CD4-positive, alpha-beta T cell (primary cell): Measurements from ENCODE around the gene KCNN3. TPM values are rescaled to one million over a fixed set of nuclear protein-coding genes. Genes with fewer than 3 reads are reported as not detected.

Source experiments
- ATAC-seq: fragments of 200-7000 bp; cut with Tn5 transposase; one replicate; pipeline ENCODE4 v1.10.0; 2022; ENCODE audit warnings: mild to moderate bottlenecking; ENCODE audit not compliant: poor library complexity
- CTCF ChIA-PET: fragments of 350-600 bp; sonication (Branson Sonifier 250); formaldehyde crosslinking; loops from one replicate; lab custom pipeline; 2021; ENCODE audit warnings: antibody characterized with exemption, inconsistent platforms; lab: Charles Lee
- POLR2A ChIA-PET: fragments of 350-600 bp; sonication (Branson Sonifier 250); formaldehyde crosslinking; loops from one replicate; lab custom pipeline; 2021; ENCODE audit warnings: antibody characterized with exemption, inconsistent platforms; lab: Charles Lee
- DNase-seq, 14 experiments: peaks; one replicate each; pipeline ENCODE4 v3.0.0-alpha.2; 2013 to 2020; ENCODE audit warnings: mixed read lengths in 2 of 14
- H3K27ac ChIP-seq, 2 donors: one replicate each; pipeline versions ENCODE4 v1.5.1 to v1.7.0; 2013; ENCODE audit warnings: low read length in 2 of 2, low read depth in 1 of 2, mild to moderate bottlenecking in 1 of 2
- H3K27me3 ChIP-seq, 2 experiments: 1 replicate in 1 of 2; 2 replicates in 1 of 2; pipeline versions ENCODE4 v1.6.1 to v1.7.0; 2013; ENCODE audit warnings: low read length in 2 of 2, control low read depth in 1 of 2, mild to moderate bottlenecking in 1 of 2, moderate library complexity in 1 of 2; ENCODE audit not compliant: insufficient read depth in 2 of 2, control insufficient read depth in 1 of 2
- H3K36me3 ChIP-seq: one replicate; pipeline ENCODE4 v1.6.1; 2013; ENCODE audit warnings: low read length, control low read depth; ENCODE audit not compliant: insufficient read depth
- H3K4me1 ChIP-seq: one replicate; pipeline ENCODE4 v1.6.1; 2013; ENCODE audit warnings: low read length, control low read depth; ENCODE audit not compliant: insufficient read depth
- H3K4me3 ChIP-seq: one replicate; pipeline ENCODE4 v1.5.1; 2013; ENCODE audit warnings: mild to moderate bottlenecking, low read length, moderate library complexity
- H3K9me3 ChIP-seq, 2 experiments: 1 replicate in 1 of 2; 2 replicates in 1 of 2; pipeline versions ENCODE4 v1.6.1 to v1.7.0; 2013; ENCODE audit warnings: low read length in 2 of 2, mild to moderate bottlenecking in 2 of 2, control low read depth in 1 of 2, moderate library complexity in 1 of 2; ENCODE audit not compliant: control insufficient read depth in 1 of 2, insufficient read depth in 1 of 2
- H3K27ac Mint-ChIP-seq: one replicate; pipeline ENCODE4 v1.8.0; 2020; ENCODE audit warnings: mixed read lengths
- H3K27me3 Mint-ChIP-seq: one replicate; pipeline ENCODE4 v1.8.0; 2021; ENCODE audit warnings: mixed read lengths
- H3K36me3 Mint-ChIP-seq: one replicate; pipeline ENCODE4 v1.8.0; 2021; ENCODE audit warnings: low read depth, mixed read lengths
- H3K4me1 Mint-ChIP-seq: one replicate; pipeline ENCODE4 v1.8.0; 2021; ENCODE audit warnings: low read depth, mixed read lengths
- H3K4me3 Mint-ChIP-seq: one replicate; pipeline ENCODE4 v1.8.0; 2020; ENCODE audit warnings: mild to moderate bottlenecking, mixed read lengths
- H3K9me3 Mint-ChIP-seq: one replicate; pipeline ENCODE4 v1.8.0; 2020; ENCODE audit warnings: mixed read lengths
- intact Hi-C, 2 experiments: fragments of 100-400 bp; cut with DNase I in 1 of 2; cut with micrococcal nuclease in 1 of 2; formaldehyde crosslinking; loops; one replicate each; pipeline versions ENCODE4 v1.15.1 to v1.9.0; 2023 to 2025; cut with DNase I, micrococcal nuclease
- total RNA-seq, 174 experiments: library from RNA in 2 of 174; stranded (reverse) in 2 of 174; gene quantifications; one replicate each; pipeline ENCODE4 v1.2.3 and lab custom pipeline; 2021 to 2026
- TF ChIP-seq, protein P1 (sequence below): fragments of 200-600 bp; IDR thresholded peaks from one replicate; pipeline ENCODE4 v1.8.0; 2022; ENCODE audit warnings: antibody characterized with exemption, mild to moderate bottlenecking

KCNN3 gene
- total RNA-seq, 2 experiments from 2014 or later, result not detected

DNA sequence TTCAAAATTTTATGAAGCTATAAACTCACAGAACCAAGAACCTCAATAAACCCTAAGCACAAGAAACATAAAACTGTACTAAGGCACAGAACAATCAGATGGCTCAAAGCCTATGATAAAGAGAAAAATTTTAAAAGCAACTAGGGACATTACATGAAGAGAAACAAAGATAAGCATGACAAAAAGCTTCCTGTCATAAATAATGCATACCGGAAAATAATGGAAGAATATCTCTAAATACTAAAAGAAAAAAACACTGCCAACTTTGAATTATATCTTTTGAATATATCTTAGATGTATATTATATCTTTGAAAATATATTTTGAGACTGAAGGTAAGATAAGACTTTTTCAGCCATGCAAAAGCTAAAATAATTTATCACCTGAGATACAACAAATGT is 21.4 kb upstream of the KCNN3 start:
- DNase-seq, result no peak
- H3K9me3 Mint-ChIP-seq, result no peaks in the 10 kb centered on the region
- no peak overlapping the region for H3K27ac ChIP-seq
- no peaks in the 10 kb centered on the region for H3K4me1 Mint-ChIP-seq
- no peaks in the 10 kb centered on the region for H3K4me1 ChIP-seq
- TF ChIP-seq, protein P1, sequence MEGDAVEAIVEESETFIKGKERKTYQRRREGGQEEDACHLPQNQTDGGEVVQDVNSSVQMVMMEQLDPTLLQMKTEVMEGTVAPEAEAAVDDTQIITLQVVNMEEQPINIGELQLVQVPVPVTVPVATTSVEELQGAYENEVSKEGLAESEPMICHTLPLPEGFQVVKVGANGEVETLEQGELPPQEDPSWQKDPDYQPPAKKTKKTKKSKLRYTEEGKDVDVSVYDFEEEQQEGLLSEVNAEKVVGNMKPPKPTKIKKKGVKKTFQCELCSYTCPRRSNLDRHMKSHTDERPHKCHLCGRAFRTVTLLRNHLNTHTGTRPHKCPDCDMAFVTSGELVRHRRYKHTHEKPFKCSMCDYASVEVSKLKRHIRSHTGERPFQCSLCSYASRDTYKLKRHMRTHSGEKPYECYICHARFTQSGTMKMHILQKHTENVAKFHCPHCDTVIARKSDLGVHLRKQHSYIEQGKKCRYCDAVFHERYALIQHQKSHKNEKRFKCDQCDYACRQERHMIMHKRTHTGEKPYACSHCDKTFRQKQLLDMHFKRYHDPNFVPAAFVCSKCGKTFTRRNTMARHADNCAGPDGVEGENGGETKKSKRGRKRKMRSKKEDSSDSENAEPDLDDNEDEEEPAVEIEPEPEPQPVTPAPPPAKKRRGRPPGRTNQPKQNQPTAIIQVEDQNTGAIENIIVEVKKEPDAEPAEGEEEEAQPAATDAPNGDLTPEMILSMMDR, result no peak
- H3K27me3 Mint-ChIP-seq, result no peaks in the 10 kb centered on the region
- CTCF ChIA-PET, result no interaction called here
- no peak overlapping the region for H3K4me3 ChIP-seq
- H3K36me3 Mint-ChIP-seq, result no peaks in the 10 kb centered on the region
- no peak overlapping the region for H3K27ac Mint-ChIP-seq
- intact Hi-C loops, result no loop called here
- no peaks in the 10 kb centered on the region for H3K36me3 ChIP-seq
- POLR2A ChIA-PET, result interaction anchor here (0.6 to 0.8 kb wide), 3 partner anchors 55 to 562 kb away, joined by 3 read pairs; no protein-coding TSS in a partner anchor
- no peak overlapping the region for H3K4me3 Mint-ChIP-seq
- no peaks in the 10 kb centered on the region for H3K9me3 ChIP-seq
- no peaks in the 10 kb centered on the region for H3K27me3 ChIP-seq
- ATAC-seq, result no peak

- ATAC-seq, result no peak
- no peaks in the 10 kb centered on the region for H3K9me3 Mint-ChIP-seq
- no peak for DNase-seq
- ChIA-PET POLR2A (no interaction called here), CTCF (no interaction called here)
- Histone ChIP-seq H3K4me1 (no peaks in the 10 kb centered on the region), H3K9me3 (no peaks in the 10 kb centered on the region), H3K36me3 (no peaks in the 10 kb centered on the region), H3K27me3 (no peaks in the 10 kb centered on the region), H3K27ac (no peak overlapping the region), H3K4me3 (no peak overlapping the region)
- H3K27me3 Mint-ChIP-seq, result no peaks in the 10 kb centered on the region
- H3K4me1 Mint-ChIP-seq, result no peaks in the 10 kb centered on the region
- TF ChIP-seq, protein P1, result no peak
- H3K27ac Mint-ChIP-seq, result no peak overlapping the region
- H3K36me3 Mint-ChIP-seq, result no peaks in the 10 kb centered on the region
- intact Hi-C loops, result no loop called here
- H3K4me3 Mint-ChIP-seq, result no peak overlapping the region
These were observed 18.7 kb upstream of the KCNN3 start for GRCh38 chr1:154888757-154889156.

- ChIA-PET CTCF (no interaction called here), POLR2A (no interaction called here)
- no peak overlapping the region for H3K4me3 ChIP-seq
- H3K27me3 ChIP-seq, result no peaks in the 10 kb centered on the region
- intact Hi-C loops, result no loop called here
- no peaks in the 10 kb centered on the region for H3K36me3 ChIP-seq
- no peak for DNase-seq
- Mint-ChIP-seq H3K4me3 (no peak overlapping the region), H3K27ac (no peak overlapping the region), H3K9me3 (no peaks in the 10 kb centered on the region), H3K4me1 (no peaks in the 10 kb centered on the region), H3K27me3 (no peaks in the 10 kb centered on the region), H3K36me3 (no peaks in the 10 kb centered on the region)
- TF ChIP-seq, protein P1, result no peak
- ATAC-seq, result no peak
- no peaks in the 10 kb centered on the region for H3K9me3 ChIP-seq
- no peak overlapping the region for H3K27ac ChIP-seq
- H3K4me1 ChIP-seq, result no peaks in the 10 kb centered on the region
These were observed 16.4 kb upstream of the KCNN3 start for GRCh38 chr1:154886281-154887015.
